Common myeloid progenitor, CD34-positive (primary cell): ENCODE data around the gene SRRM3.
"Not testable (repeated sequence)": the region's sequence is repeated elsewhere in the genome, so short reads cannot be mapped to it uniquely, and the experiment has no call there.

Source experiments
- CTCF ChIA-PET: fragments of 350-600 bp; sonication (Branson Sonifier 250); formaldehyde crosslinking; loops from one replicate; lab custom pipeline; 2021; ENCODE audit warnings: antibody characterized with exemption; lab: Charles Lee
- POLR2A ChIA-PET: fragments of 350-600 bp; sonication (Branson Sonifier 250); formaldehyde crosslinking; loops from one replicate; lab custom pipeline; 2021; ENCODE audit warnings: antibody characterized with exemption; lab: Charles Lee
- DNase-seq, 3 donors: peaks; one replicate each; pipeline versions ENCODE4 v3.0.0 to v3.0.0-alpha.2; 2013
- H3K27ac ChIP-seq, 2 experiments: 1 replicate in 1 of 2; 2 replicates in 1 of 2; pipeline ENCODE4 v1.7.0; 2013; ENCODE audit warnings: inconsistent platforms in 2 of 2, low read length in 2 of 2, mild to moderate bottlenecking in 2 of 2, low read depth in 1 of 2, moderate library complexity in 1 of 2; ENCODE audit not compliant: severe bottlenecking in 2 of 2, insufficient read depth in 1 of 2, poor library complexity in 1 of 2
- H3K27me3 ChIP-seq, 5 experiments: replicated peaks in 2 of 5; 1 replicate in 3 of 5; 2 replicates in 2 of 5; pipeline versions ENCODE4 v1.6.1 to v1.7.0; 2013; ENCODE audit warnings: low read length in 4 of 5, mild to moderate bottlenecking in 2 of 5, moderate library complexity in 2 of 5, inconsistent platforms in 1 of 5; ENCODE audit not compliant: insufficient read depth in 5 of 5, control insufficient read depth in 4 of 5
- H3K36me3 ChIP-seq, 4 experiments: 1 replicate in 2 of 4; 2 replicates in 2 of 4; pipeline versions ENCODE4 v1.6.1 to v1.7.0; 2013; ENCODE audit warnings: low read length in 3 of 4, control low read depth in 1 of 4, mild to moderate bottlenecking in 1 of 4; ENCODE audit not compliant: control insufficient read depth in 4 of 4, insufficient read depth in 4 of 4
- H3K4me1 ChIP-seq, 4 experiments: 1 replicate in 3 of 4; 2 replicates in 1 of 4; pipeline versions ENCODE4 v1.6.1 to v1.7.1; 2013; ENCODE audit warnings: low read length in 3 of 4, mild to moderate bottlenecking in 3 of 4, control low read depth in 1 of 4, inconsistent platforms in 1 of 4, moderate library complexity in 1 of 4; ENCODE audit not compliant: control insufficient read depth in 4 of 4, insufficient read depth in 4 of 4; ENCODE audit errors: control extremely low read depth in 1 of 4
- H3K4me3 ChIP-seq, 7 experiments: 1 replicate in 4 of 7; 2 replicates in 3 of 7; pipeline versions ENCODE4 v1.5.1 to v1.7.0; 2013; ENCODE audit warnings: mild to moderate bottlenecking in 7 of 7, low read length in 6 of 7, moderate library complexity in 6 of 7, inconsistent platforms in 2 of 7, low read depth in 2 of 7, control low read depth in 1 of 7; ENCODE audit not compliant: insufficient read depth in 4 of 7, control insufficient read depth in 1 of 7; ENCODE audit errors: extremely low read depth in 1 of 7
- H3K9me3 ChIP-seq, 5 experiments: 1 replicate in 4 of 5; 2 replicates in 1 of 5; pipeline versions ENCODE4 v1.6.1 to v1.7.1; 2013; ENCODE audit warnings: low read length in 4 of 5, mild to moderate bottlenecking in 2 of 5, inconsistent platforms in 1 of 5, low read depth in 1 of 5, moderate library complexity in 1 of 5; ENCODE audit not compliant: control insufficient read depth in 4 of 5, insufficient read depth in 2 of 5; ENCODE audit errors: control extremely low read depth in 1 of 5
- WGBS: methylation state at CpG from one replicate; pipeline ENCODE4 v1.1.5; 2013; ENCODE audit not compliant: insufficient coverage; 5-methylcytosine and 5-hydroxymethylcytosine counted together

Gene SRRM3

GRCh38 chr7:76234282-76234584 is 32.5 kb downstream of the SRRM3 start:
- no peak overlapping the region for H3K4me3 ChIP-seq
- no peaks in the 10 kb centered on the region for H3K9me3 ChIP-seq
- H3K27ac ChIP-seq, result no peak overlapping the region
- no peak for DNase-seq
- 81% methylated on average over 4 of the region's 4 CpGs for WGBS
- peaks cover 0 to 71% (median 14%) of the 10 kb centered on the region in 5 experiments for H3K27me3 ChIP-seq
- no peaks in the 10 kb centered on the region for H3K36me3 ChIP-seq
- POLR2A ChIA-PET, result no interaction called here
- CTCF ChIA-PET, result interaction anchor here (1.1 to 2.7 kb wide), 5 partner anchors 9 to 81 kb away, joined by 3 to 9 read pairs (median 3); no protein-coding TSS in a partner anchor
- peaks cover 0 to 5% (median 2%) of the 10 kb centered on the region in 4 experiments for H3K4me1 ChIP-seq

GRCh38 chr7:76234931-76235441 is 33.3 kb downstream of the SRRM3 start:
- POLR2A ChIA-PET, result no interaction called here
- peak; percentile 79 to 86 (median 85) for DNase-seq
- H3K27me3 ChIP-seq, result peaks cover 0 to 71% (median 14%) of the 10 kb centered on the region in 5 experiments
- 5% methylated on average over 35 of the region's 48 CpGs for WGBS
- CTCF ChIA-PET, result interaction anchor here (1.0 to 1.1 kb wide), 2 partner anchors 28 to 34 kb away, joined by 3 read pairs; no protein-coding TSS in a partner anchor
- H3K9me3 ChIP-seq, result no peaks in the 10 kb centered on the region
- no peak overlapping the region for H3K27ac ChIP-seq
- no peaks in the 10 kb centered on the region for H3K36me3 ChIP-seq
- H3K4me1 ChIP-seq, result peaks cover 0 to 5% (median 2%) of the 10 kb centered on the region in 4 experiments
- H3K4me3 ChIP-seq, result peak overlapping the region in 2 of 7 experiments; percentile 50 to 54

GRCh38 chr7:76236224-76236623 is 34.5 kb downstream of the SRRM3 start:
- ChIA-PET CTCF (no interaction called here), POLR2A (no interaction called here)
- Histone ChIP-seq H3K4me1 (peaks cover 0 to 5% (median 2%) of the 10 kb centered on the region in 4 experiments), H3K9me3 (no peaks in the 10 kb centered on the region), H3K27ac (no peak overlapping the region), H3K27me3 (peaks cover 0 to 62% (median 14%) of the 10 kb centered on the region in 5 experiments), H3K36me3 (no peaks in the 10 kb centered on the region), H3K4me3 (no peak overlapping the region)
- WGBS, result 80% methylated on average over 5 of the region's 8 CpGs
- no peak for DNase-seq

GRCh38 chr7:76238326-76238725 is 36.6 kb downstream of the SRRM3 start:
- POLR2A ChIA-PET, result no interaction called here
- no peaks in the 10 kb centered on the region for H3K36me3 ChIP-seq
- no peak for DNase-seq
- H3K27me3 ChIP-seq, result peaks cover 0 to 45% (median 11%) of the 10 kb centered on the region in 5 experiments
- no peaks in the 10 kb centered on the region for H3K9me3 ChIP-seq
- peaks cover 0 to 5% (median 2%) of the 10 kb centered on the region in 4 experiments for H3K4me1 ChIP-seq
- no peak overlapping the region for H3K4me3 ChIP-seq
- H3K27ac ChIP-seq, result no peak overlapping the region
- CTCF ChIA-PET, result interaction anchor here (1.7 kb wide), 1 partner anchor 36 kb away, joined by 4 read pairs; no protein-coding TSS in a partner anchor
- 60% methylated on average over 12 of the region's 12 CpGs for WGBS

- no peak overlapping the region for H3K27ac ChIP-seq
- no peak overlapping the region for H3K4me3 ChIP-seq
- no peaks in the 10 kb centered on the region for H3K9me3 ChIP-seq
- CTCF ChIA-PET, result interaction anchor here (1.3 kb wide), 1 partner anchor 41 kb away, joined by 5 read pairs; no protein-coding TSS in a partner anchor
- no peaks in the 10 kb centered on the region for H3K36me3 ChIP-seq
- WGBS, result 93% methylated on average over 4 of the region's 5 CpGs
- POLR2A ChIA-PET, result no interaction called here
- DNase-seq, result no peak
- H3K4me1 ChIP-seq, result no peaks in the 10 kb centered on the region
- peaks cover 0 to 24% (median 8%) of the 10 kb centered on the region in 5 experiments for H3K27me3 ChIP-seq
Measured at GRCh38 chr7:76241141-76241540, 39.4 kb downstream of the SRRM3 start.

- WGBS, result no CpG with 5 or more reads among the region's 5 CpGs
- peaks cover 0 to 11% (median 8%) of the 10 kb centered on the region in 5 experiments for H3K27me3 ChIP-seq
- POLR2A ChIA-PET, H3K9me3 ChIP-seq, H3K27ac ChIP-seq, H3K4me3 ChIP-seq, DNase-seq, H3K4me1 ChIP-seq, H3K36me3 ChIP-seq: not testable (repeated sequence)
- CTCF ChIA-PET, result interaction anchor here (1.0 to 1.3 kb wide), 2 partner anchors 20 to 39 kb away, joined by 3 to 5 read pairs; no protein-coding TSS in a partner anchor
Measured at GRCh38 chr7:76242517-76243063, 40.9 kb downstream of the SRRM3 start.

- WGBS, result 60% methylated on average over 1 of the region's 3 CpGs
- ChIA-PET POLR2A (no interaction called here), CTCF (no interaction called here)
- Histone ChIP-seq H3K4me3 (no peak overlapping the region), H3K4me1 (no peaks in the 10 kb centered on the region), H3K36me3 (no peaks in the 10 kb centered on the region), H3K9me3 (no peaks in the 10 kb centered on the region), H3K27ac (no peak overlapping the region), H3K27me3 (peaks cover 0 to 3% (median 0%) of the 10 kb centered on the region in 5 experiments)
- no peak for DNase-seq
Measured at GRCh38 chr7:76244781-76245391, 43.2 kb downstream of the SRRM3 start.
